ENCODE data around the gene METRN. TPM values are rescaled to one million over a fixed set of nuclear protein-coding genes. Genes with fewer than 3 reads are reported as not detected.
A peak's percentile ranks its signal among the peaks of the same experiment; 100 is the strongest.
"Not testable (repeated sequence)": the region's sequence is repeated elsewhere in the genome, so short reads cannot be mapped to it uniquely, and the experiment has no call there.

METRN gene
- total RNA-seq, 6 experiments from 2014 or later = 14.0 to 43.7 (median 26.2) TPM

DNA sequence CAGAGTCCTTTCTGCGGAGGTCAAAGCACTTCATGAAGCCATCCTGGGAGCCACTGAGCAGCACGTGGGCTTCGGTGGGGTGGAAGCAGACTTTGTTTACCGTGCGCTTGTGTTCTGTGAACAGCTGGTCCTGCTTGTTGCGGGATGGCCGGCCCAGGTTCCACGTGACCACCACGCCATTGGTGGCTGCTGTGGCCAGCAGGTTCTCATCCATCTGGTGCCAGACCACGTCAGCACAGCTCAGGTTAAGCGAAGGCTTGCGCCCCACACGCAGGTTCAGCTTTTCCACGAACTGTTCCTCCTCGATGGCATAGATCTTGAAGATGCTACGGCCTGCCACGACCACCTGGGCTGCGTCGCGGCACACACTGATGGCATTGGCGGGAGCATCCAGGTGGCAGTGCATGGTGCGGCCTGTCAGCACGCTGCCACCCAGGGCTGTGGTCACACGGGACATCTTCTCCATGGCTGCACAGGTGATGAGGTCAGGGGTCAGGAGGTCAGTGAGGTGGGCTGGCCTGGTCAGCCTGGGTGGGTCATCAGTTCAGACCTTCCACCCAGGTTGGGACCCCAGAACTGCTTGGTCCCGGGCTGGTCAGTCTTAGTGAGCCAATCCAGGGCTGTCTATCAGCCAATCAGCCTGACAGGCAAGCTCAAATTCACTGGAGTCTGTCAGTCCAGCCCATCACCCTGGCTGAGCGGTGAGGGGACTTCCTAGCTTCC lies 25.6 kb upstream of the METRN start:
- Histone ChIP-seq H3K27me3 (peaks cover 0 to 4% of the 10 kb centered on the region in 2 donors), H3K36me3 (peaks cover 0 to 6% (median 0%) of the 10 kb centered on the region in 4 donors), H3K4me1 (peaks cover 0 to 19% (median 9%) of the 10 kb centered on the region in 4 donors), H3K4me3 (peak overlapping the region; percentile 93 to 96 (median 94)), H3K9me3 (no peaks in the 10 kb centered on the region), H3K27ac (peak overlapping the region in 1 of 3 donors; percentile 68)
- TF ChIP-seq, protein P1, sequence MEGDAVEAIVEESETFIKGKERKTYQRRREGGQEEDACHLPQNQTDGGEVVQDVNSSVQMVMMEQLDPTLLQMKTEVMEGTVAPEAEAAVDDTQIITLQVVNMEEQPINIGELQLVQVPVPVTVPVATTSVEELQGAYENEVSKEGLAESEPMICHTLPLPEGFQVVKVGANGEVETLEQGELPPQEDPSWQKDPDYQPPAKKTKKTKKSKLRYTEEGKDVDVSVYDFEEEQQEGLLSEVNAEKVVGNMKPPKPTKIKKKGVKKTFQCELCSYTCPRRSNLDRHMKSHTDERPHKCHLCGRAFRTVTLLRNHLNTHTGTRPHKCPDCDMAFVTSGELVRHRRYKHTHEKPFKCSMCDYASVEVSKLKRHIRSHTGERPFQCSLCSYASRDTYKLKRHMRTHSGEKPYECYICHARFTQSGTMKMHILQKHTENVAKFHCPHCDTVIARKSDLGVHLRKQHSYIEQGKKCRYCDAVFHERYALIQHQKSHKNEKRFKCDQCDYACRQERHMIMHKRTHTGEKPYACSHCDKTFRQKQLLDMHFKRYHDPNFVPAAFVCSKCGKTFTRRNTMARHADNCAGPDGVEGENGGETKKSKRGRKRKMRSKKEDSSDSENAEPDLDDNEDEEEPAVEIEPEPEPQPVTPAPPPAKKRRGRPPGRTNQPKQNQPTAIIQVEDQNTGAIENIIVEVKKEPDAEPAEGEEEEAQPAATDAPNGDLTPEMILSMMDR (IDR thresholded peaks at IDR 0.05) = no peak
- no peak for TF ChIP-seq POLR2A (IDR thresholded peaks at IDR 0.05)
- ATAC-seq (no peak), DNase-seq (no peak)
- WGBS (ENCODE audit: insufficient coverage, low coverage, low lambda C conversion rate, missing lambda C conversion rate) = 80% methylated on average over 2 of the region's 26 CpGs
- intact Hi-C loops (cut with DNase I) = no loop called here

DNA sequence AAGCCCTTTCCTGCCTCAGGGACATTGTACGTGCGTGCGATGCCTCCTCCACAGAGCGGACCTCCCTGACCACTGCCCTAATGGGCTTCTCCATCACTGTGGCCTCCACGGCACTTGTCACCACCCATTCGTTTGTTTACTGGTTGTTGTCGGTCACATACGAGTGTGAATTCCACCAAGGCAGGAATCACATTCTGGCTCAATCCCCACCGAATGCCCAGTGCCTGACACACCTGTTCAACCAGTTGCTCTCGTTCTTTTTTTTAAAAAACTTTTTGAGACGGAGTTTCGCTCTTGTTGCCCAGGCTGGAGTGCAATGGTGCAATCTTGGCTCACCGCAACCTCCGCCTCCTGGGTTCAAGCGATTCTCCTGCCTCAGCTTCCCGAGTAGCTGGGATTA lies 23.7 kb upstream of the METRN start:
- DNase-seq; H3K36me3 ChIP-seq; H3K4me3 ChIP-seq; ATAC-seq; H3K9me3 ChIP-seq; intact Hi-C loops (cut with DNase I); H3K27ac ChIP-seq: not testable (repeated sequence)
- peaks cover 0 to 10% of the 10 kb centered on the region in 2 donors for H3K27me3 ChIP-seq
- peaks cover 0 to 19% (median 8%) of the 10 kb centered on the region in 4 donors for H3K4me1 ChIP-seq
- 80% methylated on average over 10 of the region's 16 CpGs for WGBS (ENCODE audit: insufficient coverage, low coverage, low lambda C conversion rate, missing lambda C conversion rate)

DNA sequence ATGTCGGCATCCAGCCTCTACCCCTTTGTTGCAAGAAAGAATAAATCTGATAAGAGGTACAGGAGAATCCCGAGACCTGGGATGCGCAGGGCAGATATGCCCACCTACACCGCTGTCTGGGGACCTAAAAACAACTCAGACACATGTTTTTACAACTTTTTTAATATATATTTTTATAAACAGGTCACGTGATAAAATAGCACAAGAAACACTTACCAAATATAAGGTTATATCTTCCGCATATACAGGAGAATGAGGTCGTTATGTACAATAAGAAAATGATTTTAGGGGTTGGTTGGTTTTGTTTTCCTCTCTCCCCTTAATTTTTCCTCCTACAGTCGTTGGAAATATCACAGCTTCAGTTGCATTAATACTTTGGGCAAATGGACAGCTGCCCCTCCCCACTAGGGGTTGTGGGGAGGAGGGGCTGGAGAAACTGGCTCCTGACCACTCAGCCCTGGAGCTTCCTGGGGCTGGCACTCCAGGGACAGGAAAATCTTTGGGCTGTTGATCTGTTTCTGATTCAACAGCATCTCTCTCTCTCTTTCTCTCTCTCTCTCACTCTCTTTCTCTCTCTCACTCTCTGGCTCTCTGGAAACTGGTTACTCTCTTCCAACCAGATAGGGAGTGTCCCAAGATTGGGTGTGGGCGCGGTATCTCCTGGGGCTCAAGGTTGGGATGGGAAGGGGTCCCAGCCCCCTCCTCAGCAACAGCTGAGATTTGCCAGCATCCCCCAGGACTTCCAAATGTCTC lies 22.4 kb upstream of the METRN start:
- no peaks in the 10 kb centered on the region for H3K36me3 ChIP-seq
- H3K27me3 ChIP-seq = peaks cover 0 to 10% of the 10 kb centered on the region in 2 donors
- no peak overlapping the region for H3K4me3 ChIP-seq
- DNase-seq (no peak), ATAC-seq (no peak)
- TF ChIP-seq, protein P1 (IDR thresholded peaks at IDR 0.05) = no peak
- TF ChIP-seq POLR2A (IDR thresholded peaks at IDR 0.05) = no peak
- intact Hi-C loops (cut with DNase I) = no loop called here
- peaks cover 0 to 19% (median 8%) of the 10 kb centered on the region in 4 donors for H3K4me1 ChIP-seq
- WGBS (ENCODE audit: insufficient coverage, low coverage, low lambda C conversion rate, missing lambda C conversion rate) = 63% methylated on average over 10 of the region's 10 CpGs
- H3K27ac ChIP-seq = no peak overlapping the region
- no peaks in the 10 kb centered on the region for H3K9me3 ChIP-seq

DNA sequence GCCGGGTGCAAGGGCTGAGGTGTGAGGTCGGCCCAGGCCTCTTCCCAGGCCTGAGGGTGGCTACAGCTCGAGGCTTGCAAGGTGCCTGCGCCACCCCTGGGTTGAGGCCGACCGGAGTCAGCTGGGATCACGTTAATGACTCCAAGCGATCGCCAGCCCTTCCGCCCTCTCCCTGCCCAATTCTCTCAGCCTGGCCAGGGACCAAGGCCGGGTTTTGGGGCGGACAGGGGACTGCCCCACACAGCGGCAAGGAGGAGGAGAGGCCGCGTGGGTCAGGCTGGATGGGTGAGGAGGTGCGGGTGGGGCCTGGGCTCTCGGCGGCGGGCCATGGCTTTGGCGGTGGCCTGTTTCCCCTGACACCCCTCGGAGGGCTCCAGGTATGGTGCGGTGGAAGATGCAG lies 21.6 kb upstream of the METRN start:
- H3K9me3 ChIP-seq = no peaks in the 10 kb centered on the region
- H3K36me3 ChIP-seq = no peaks in the 10 kb centered on the region
- H3K27ac ChIP-seq = no peak overlapping the region
- ATAC-seq (no peak), DNase-seq (no peak)
- intact Hi-C loops (cut with DNase I) = no loop called here
- H3K27me3 ChIP-seq = peaks cover 0 to 10% of the 10 kb centered on the region in 2 donors
- no peak overlapping the region for H3K4me3 ChIP-seq
- H3K4me1 ChIP-seq = peaks cover 0 to 18% (median 8%) of the 10 kb centered on the region in 4 donors
- 60% methylated on average over 1 of the region's 22 CpGs for WGBS (ENCODE audit: insufficient coverage, low coverage, low lambda C conversion rate, missing lambda C conversion rate)
- TF ChIP-seq, protein P1 (IDR thresholded peaks at IDR 0.05) = no peak
- no peak for TF ChIP-seq POLR2A (IDR thresholded peaks at IDR 0.05)

DNA sequence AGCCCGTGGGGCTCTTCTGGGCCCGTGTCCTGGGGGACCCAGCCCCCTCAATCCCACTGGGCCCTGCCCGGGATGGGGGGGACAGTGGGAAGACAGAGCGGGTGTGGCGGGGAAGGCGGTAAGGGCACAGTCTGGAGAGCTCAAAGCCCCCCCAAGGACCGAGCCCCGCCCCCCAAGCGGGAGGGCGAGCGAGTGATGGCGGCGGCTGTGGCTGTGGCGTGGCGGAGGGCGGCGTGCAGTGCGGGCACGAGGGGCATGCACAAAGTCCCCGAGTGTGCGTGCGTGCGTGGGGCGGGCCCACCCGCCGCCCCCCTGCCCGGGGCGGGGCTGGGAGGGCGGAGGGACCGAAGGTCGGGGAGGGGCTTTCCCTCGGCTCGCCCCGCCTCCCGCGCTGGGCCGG lies 21.2 kb upstream of the METRN start:
- DNase-seq = no peak
- Histone ChIP-seq H3K36me3 (no peaks in the 10 kb centered on the region), H3K4me3 (no peak overlapping the region), H3K9me3 (no peaks in the 10 kb centered on the region), H3K27me3 (peaks cover 0 to 10% of the 10 kb centered on the region in 2 donors), H3K27ac (no peak overlapping the region), H3K4me1 (peaks cover 0 to 15% (median 7%) of the 10 kb centered on the region in 4 donors)
- WGBS (ENCODE audit: insufficient coverage, low coverage, low lambda C conversion rate, missing lambda C conversion rate) = 20% methylated on average over 2 of the region's 37 CpGs
- intact Hi-C loops (cut with DNase I) = no loop called here
- no peak for ATAC-seq
- TF ChIP-seq POLR2A (IDR thresholded peaks at IDR 0.05) = no peak
- TF ChIP-seq, protein P1 (IDR thresholded peaks at IDR 0.05) = no peak
